ENCODE results near the gene KCNH1.

Gene KCNH1

DNA sequence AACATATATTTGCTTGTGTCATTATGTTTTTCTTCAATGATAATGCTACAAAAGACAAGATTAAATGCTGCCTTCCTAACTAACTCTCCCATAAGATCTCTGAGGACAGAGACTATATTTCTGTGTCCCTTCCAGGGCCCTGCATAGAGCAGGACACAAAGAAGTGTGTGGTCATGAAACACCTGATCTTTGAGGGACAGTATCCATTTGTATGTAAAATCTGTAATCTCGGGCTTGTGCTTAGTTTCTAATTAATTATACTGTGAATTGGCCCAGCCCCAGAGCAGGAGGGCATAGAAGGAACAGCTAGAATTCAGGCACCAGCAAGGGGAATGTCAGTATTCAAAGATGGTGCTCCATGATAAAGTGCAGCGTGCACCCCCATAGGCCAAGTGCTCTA is 430.4 kb downstream of the KCNH1 start:
- no peak for DNase-seq

DNA sequence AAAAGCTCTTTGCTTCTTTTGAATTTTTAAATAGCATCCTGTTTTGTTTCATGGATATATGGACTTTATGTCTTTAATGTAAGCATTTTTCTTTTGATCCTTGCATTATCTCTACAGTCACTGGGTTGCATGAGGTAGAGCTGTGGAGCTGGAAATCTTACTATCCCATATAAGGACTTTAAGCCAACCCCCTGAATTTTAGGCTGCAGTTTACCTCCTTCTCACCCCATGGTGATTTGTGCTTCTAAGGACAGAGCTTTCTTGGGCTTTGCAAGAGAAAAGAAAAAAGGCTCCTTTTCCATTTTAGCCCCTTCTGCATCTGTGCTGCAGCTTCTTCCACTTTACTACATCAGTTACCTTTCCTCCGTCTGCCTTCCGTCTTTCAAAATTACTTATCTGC is 431.4 kb downstream of the KCNH1 start:
- no peak for DNase-seq

DNA sequence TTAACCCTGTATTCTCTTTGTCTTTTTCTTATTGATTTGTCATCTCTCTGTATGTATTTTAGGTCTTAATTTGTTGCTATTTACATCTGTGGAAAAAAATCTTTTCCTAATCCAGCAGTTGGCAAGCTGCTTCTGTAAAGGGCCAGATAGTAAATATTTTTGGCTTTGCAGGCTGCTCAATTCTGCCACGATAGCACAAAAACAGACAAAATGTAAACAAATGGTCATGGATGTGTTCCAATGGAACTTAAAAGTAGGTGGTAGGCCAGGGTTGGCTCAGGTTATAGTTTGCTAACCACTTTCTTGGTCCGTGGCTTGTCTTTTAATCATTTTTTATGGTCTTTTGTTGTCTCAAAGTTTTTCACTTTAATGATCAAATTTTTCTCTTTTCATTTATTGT is 433.4 kb downstream of the KCNH1 start:
- no peak for DNase-seq

DNA sequence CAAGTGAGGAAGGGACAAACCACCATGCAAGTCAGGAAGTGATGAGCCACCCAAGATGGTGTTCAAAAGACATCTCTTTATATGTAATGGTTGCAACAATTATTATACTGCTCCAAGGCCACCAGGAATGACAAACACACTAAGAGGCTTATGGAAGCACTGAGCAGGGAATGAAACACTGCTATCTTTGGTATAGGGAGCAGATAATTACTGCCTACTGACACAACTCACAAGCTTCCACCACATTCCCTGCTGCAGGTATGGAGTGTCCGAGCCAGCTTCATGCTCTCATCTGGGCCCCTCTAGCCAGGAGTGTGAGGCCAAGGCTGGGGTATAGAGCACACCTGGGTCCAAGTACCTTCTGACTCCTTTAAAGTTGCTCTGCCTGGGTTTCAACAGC is 433.9 kb downstream of the KCNH1 start:
- no peak for DNase-seq

DNA sequence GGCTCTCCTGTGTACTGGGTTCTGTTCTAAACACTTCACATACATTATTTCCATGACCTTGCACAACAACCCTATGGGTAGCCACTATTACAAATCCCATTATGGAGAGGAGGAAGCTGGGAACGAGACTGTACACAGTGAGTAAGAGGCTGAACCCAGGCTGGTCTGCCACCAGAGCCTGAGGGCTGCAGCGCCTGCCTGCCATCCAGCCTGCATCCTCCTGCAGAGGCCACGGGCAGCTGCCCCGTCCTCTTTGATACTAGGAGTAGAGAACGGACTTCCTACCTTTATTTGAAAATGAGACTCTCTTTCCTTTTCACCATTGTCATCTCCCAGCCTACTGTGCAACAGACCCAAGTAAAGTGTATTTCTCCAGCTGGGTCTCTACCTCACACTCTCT is 435.3 kb downstream of the KCNH1 start:
- no peak for DNase-seq

- no peak for DNase-seq
These were observed 436.8 kb downstream of the KCNH1 start for GRCh38 chr1:210697185-210697584.

DNA sequence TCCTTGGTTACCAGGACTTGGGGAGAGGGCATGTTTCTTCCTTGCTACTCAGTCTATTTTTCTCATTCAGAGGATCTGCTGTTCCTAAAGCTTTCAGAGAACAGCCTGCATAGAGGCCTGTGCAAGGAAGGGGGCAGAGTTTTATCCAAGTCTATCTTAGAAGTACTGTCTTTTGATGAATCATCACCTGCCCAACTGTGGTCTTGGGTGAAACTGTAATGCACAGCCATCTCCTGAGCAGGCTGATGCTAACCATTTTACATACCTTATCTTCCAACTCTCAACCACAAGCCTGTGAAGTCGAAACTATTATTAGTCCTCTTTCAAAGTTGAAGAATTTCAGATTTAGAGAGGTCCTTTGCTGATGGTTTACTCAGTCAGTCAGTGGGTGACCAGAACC is 437.2 kb downstream of the KCNH1 start:
- DNase-seq: no peak

GRCh38 chr1:210695026-210695425 is 438.9 kb downstream of the KCNH1 start:
- DNase-seq: no peak

DNA sequence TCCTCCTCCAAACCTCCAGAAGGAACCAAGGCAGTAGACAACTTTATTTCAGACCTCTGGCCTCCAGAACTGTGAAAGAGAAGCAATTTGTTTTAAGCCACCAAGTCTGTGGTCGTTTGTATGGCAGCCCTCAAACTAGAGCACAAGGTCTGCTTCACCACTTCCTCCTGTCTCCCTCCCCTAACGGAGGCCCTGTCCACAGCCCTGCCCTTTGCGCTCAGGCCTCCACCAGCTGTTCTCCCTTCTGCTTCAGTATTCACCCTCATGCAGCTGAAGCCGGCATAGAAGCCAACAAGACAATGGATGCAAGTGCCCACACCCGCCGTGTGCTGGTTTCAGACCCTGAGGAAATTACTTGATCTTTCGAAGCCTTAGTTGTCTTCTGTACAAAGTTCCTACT is 441.2 kb downstream of the KCNH1 start:
- no peak for DNase-seq

GRCh38 chr1:210691039-210691610 is 442.8 kb downstream of the KCNH1 start:
- no peak for DNase-seq

GRCh38 chr1:210690236-210690635 is 443.7 kb downstream of the KCNH1 start:
- DNase-seq: no peak

DNA sequence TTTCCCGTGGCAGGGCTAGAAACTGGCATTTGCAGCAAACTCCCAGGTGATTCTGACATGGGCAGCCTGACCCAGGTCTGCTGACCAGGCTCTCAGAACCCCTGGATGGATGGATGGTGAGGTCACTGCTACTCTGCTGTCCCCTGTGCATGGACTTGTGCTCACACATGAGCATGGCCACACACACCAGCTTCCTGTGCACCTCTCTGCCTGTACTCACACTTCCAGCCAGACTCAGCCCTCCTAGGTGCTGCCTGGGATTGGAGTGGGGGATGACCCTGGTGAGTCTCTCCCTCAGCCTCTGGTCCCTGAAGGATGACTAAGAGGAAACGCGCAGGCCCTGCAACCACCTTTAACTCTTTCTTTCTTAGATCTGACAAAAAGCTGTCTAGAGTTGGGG is 444.1 kb downstream of the KCNH1 start:
- no peak for DNase-seq

GRCh38 chr1:210688512-210689234 is 445.3 kb downstream of the KCNH1 start:
- DNase-seq: no peak

DNA sequence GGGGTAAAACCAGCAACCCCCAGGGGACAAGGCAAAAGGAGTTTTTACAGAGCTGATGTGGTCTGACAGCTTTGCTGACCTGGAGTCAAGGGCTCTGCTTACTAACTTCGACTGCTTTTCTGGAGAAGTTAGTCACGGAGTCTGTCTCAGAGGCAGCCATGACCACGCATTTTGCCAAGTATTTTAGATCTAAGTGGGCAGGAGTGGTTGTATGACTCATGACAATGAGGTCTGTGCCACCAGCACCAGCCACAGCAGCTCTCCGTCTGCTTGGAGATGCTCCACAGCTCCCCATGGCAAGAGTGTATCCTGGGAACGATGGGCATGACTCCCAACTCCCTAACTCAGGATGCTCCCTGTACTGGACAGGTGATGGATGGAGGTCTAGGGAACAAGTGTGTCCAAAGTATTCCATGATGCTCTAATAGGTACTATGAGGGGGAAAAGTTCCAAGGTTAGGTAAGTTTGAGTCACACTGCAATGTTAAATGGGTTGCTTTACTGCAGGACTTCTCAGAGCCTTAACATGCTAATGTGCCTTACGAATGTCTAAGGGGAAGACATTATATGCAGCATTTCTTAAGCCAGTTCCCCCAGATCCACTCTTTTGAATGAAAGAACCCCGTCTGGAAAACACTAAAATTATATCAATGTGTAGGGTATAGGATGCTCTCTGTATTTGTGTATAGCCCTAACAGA is 446.2 kb downstream of the KCNH1 start:
- DNase-seq: no peak

DNA sequence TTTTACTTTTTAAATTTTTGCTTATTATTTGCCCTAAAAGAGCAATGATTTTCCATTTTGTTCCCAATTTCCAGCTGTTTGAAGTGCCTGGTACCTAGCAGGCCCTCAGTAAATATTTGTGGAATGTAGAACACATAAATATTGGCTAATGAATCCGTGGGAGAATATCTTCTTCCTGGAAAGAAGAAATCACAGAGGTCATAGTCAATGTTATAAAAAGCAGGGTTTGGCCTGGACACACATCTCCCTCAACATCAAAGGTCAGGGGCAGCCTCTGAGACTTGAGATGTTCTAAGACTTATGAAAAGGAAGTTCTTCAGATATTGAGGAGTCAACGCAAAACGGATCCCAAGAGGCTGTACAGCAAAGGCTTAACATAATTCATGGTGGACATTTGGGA is 447.1 kb downstream of the KCNH1 start:
- no peak for DNase-seq

GRCh38 chr1:210685295-210685650 is 448.7 kb downstream of the KCNH1 start:
- no peak for DNase-seq

DNA sequence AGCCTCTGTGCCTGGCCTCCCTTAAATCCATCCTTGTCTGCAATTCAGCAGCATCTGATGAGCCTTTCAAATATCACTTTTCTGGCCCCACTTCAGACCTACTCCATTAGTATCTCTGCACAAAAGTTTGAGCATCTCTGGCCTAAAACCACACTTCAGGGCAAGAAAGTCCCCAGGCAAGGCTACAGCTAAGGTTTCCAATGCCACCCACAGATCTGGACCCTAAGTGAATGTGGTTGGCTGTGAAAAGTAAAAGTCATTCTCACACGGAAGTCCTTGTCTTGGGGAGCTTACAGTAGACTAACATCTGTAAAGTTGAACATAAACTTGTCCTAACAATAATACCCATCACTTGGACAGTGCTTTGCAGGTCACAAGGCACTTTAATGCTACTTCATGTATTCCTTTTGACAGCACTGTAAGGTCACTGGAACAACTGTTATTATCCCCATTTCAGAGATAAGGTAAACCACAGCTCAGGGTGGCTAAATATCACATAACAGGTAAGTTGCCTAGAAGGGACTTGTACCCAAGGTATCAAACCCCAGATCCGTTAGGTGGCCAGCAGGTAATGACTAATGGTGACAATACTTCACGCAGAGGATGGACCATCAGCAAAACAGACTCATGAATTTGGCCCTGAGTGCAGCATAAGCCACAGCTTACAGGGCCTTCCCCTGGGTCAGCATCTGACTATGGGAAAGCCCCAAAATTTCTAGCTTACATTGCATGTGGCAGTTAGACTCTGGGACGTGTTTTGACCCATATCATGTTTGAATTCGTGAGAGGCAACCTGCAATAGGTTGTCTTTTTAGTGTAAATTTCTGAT is 449.3 kb downstream of the KCNH1 start:
- DNase-seq: no peak

DNA sequence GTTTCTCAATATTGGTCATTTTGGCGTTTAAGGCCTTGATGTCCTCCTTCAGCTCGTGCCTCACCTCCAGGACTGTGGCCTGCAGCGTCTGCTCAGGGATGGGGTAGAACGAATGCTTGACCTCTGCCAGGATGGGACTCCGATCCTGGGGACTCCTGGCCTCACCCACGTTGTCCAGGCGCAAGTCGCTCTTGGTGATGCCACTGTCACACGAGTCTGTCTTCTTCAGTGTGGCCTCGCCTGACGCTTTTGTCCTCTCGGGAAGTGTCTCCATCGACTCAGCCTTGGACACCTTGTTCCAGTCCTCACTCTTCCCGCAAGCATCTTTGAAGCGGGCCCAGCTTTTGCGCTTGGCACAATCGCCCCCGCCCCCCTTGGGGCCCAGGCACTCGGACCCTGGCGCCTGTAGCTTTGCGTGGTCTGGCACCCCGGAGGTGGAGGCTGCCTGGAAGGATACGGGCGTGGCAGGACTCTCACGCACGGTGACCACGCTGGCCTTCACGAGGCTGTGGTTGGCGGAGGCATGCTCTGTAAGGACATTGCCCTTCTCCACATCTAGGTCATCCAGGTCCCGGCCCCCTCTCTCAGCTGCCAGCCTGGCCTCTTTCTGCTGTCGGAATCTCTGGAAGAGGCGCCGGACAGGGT is 450.4 kb downstream of the KCNH1 start:
- no peak for DNase-seq

DNA sequence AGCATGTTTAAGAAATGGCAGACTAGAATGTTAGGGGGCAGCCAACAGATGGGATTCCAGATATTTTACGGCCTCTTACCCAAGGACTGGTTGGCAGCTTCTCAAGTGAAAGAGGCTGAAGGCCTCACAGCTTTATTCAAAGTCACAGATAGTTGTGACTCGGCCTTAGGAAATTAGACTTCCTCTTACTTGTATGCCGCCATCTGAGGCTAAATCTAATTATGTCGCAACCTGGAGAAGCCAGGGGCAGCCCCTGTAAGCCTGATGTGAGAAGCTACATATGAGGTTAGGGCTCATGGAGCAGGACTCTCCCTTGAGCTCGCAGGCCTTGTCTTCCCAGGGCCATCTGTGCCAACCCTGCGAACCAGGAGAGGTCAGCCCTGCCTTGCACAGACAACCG is 452.8 kb downstream of the KCNH1 start:
- no peak for DNase-seq

DNA sequence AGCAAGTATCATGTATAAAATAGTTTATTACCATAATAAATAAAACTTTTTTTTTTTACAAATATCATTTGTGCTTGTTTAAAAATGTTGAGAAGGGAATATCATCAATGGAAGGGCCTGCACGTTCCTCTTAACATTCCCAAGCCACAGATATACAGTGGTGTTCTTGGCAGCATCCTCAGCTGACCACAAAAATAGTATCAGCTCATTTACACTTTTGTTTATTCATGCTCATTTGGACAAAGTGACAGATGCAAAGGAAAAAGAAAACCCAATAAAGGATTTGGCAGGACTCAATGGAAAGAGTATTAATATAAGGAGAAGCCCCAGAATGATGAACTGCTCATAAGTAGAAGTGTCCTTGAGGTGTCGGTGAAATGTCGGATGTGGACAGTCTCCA is 455.6 kb downstream of the KCNH1 start:
- DNase-seq: no peak

GRCh38 chr1:210677533-210677932 is 456.4 kb downstream of the KCNH1 start:
- DNase-seq: no peak

- no peak for DNase-seq
These were observed 457.4 kb downstream of the KCNH1 start for GRCh38 chr1:210676539-210676938.

GRCh38 chr1:210674151-210674550 is 459.8 kb downstream of the KCNH1 start:
- DNase-seq: no peak
